Skeletal muscle tissue (tissue), 4 donors: Measurements from ENCODE around the gene PLAAT4. TPM values are rescaled to one million over a fixed set of nuclear protein-coding genes. Genes with fewer than 3 reads are reported as not detected.
A peak's percentile ranks its signal among the peaks of the same experiment; 100 is the strongest.
"Not testable (repeated sequence)": the region's sequence is repeated elsewhere in the genome, so short reads cannot be mapped to it uniquely, and the experiment has no call there.

Source experiments
- H3K27ac ChIP-seq: one replicate; pipeline ENCODE4 v1.7.0; 2013; ENCODE audit warnings: mild to moderate bottlenecking, low read depth, low read length, inconsistent platforms
- H3K27me3 ChIP-seq, 3 donors: one replicate each; pipeline ENCODE4 v1.7.0; 2013; ENCODE audit warnings: low read length in 3 of 3; ENCODE audit not compliant: control insufficient read depth in 3 of 3, insufficient read depth in 3 of 3
- H3K36me3 ChIP-seq, 3 donors: one replicate each; pipeline ENCODE4 v1.7.0; 2013; ENCODE audit warnings: low read length in 3 of 3; ENCODE audit not compliant: control insufficient read depth in 3 of 3, insufficient read depth in 3 of 3
- H3K4me1 ChIP-seq, 3 donors: one replicate each; pipeline ENCODE4 v1.7.0; 2013; ENCODE audit warnings: low read length in 3 of 3, mild to moderate bottlenecking in 3 of 3; ENCODE audit not compliant: control insufficient read depth in 3 of 3, insufficient read depth in 3 of 3
- H3K4me3 ChIP-seq, 3 donors: one replicate each; pipeline ENCODE4 v1.7.0; 2013; ENCODE audit warnings: low read length in 3 of 3
- H3K9ac ChIP-seq, 3 donors: one replicate each; pipeline ENCODE4 v1.7.0; 2013; ENCODE audit warnings: low read length in 3 of 3, mild to moderate bottlenecking in 3 of 3, moderate library complexity in 2 of 3, low read depth in 1 of 3
- H3K9me3 ChIP-seq, 3 donors: one replicate each; pipeline ENCODE4 v1.7.0; 2013; ENCODE audit warnings: low read length in 3 of 3; ENCODE audit not compliant: control insufficient read depth in 3 of 3
- total RNA-seq: library from RNA; depleted of rRNA; stranded (reverse); fragments of >200 nt; gene quantifications from one replicate; pipeline ENCODE4 v1.2.3, GENCODE V29; 2014
- donor health status: Osteomylitis.

PLAAT4 gene
- total RNA-seq, 1 donor from 2014 or later: 6.3 TPM

DNA sequence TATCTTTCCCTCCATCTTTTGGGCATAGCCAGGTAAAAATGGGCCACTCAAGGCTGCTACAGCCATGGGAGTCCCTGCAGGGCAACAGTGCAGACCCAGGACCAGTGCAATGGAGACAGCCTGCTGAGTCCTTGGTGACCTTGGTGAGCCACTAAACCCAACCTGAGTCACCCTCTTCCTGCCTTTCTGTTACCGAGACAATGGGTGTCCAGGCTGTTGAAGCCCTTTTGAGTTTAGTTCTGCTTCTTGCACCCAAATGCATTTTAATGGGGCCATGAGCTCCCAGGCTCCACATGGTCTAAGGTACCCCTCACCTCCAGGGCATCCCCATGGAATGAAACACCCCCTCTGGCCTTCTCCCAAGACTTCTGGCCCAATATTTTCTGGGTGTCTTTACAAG lies 874 bp upstream of the PLAAT4 start:
- no peaks in the 10 kb centered on the region for H3K27me3 ChIP-seq
- peaks cover 18 to 28% (median 24%) of the 10 kb centered on the region in 3 donors for H3K4me1 ChIP-seq
- no peaks in the 10 kb centered on the region for H3K9me3 ChIP-seq
- no peak overlapping the region for H3K4me3 ChIP-seq
- no peaks in the 10 kb centered on the region for H3K36me3 ChIP-seq
- H3K27ac ChIP-seq: no peak overlapping the region
- H3K9ac ChIP-seq: no peak overlapping the region

DNA sequence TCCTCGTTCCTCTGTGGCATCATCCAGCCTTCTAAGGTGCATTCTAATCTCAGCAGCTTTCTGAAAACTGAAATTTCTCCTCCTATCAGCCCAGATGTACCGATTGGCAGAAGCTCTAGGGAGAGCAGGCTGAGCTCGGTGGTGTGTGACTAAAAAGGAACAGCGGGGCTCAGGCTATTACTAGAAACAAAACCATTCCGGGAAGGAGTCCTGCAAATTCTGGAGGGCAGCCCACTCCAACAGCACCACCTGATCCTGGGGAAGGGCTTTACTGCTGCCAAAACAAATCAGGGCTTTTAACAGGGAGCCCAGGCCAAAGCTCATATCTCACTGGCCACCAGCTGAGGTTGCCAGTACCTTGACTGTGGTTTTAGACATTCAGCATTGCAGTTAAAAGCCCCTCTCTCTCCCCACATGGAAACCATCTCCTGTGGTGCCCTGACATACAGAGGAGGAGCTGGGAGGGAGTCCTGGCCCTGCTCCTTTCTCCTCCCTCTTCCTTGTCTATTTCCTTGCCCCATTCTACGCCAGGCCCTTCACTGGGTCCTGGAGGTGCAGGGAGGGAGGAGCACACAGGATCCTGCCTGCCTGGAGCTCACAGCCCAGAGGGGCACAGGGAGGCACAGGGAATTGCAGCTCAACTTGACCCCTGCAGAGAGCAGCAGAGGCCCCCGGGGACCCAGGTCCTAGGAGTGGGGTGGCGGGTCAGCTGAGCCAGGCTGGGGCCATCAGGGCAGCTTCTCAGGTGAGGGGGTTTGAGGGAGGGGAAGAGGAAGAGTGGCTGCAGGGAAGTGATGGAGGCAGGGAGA lies 889 bp downstream of the PLAAT4 start:
- Histone ChIP-seq H3K9ac (peak overlapping the region; percentile 69 to 81 (median 80)), H3K36me3 (no peaks in the 10 kb centered on the region)

DNA sequence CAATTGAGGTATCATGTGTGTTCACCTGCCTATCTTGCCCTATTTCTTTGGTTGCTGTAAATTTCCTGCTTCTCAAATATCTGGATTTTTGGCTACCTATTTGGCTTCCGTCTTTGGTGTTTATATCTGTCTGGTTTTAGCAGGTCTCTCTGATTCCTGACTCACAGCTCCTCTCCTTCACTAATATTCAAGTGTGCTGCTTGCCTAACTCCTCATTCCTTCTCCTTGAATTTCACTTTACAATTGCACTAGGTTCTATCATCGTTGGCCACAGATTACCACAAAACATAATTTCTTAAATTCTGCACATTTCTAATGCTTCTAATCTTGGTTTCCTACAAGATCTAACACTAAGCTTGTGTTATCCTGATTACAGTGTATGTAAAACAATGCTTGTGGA lies 5.9 kb downstream of the PLAAT4 start:
- not testable (repeated sequence) for H3K27me3 ChIP-seq, H3K4me3 ChIP-seq, H3K27ac ChIP-seq, H3K9me3 ChIP-seq, H3K9ac ChIP-seq
- Histone ChIP-seq H3K4me1 (peaks cover 10 to 14% (median 11%) of the 10 kb centered on the region in 3 donors), H3K36me3 (peaks cover 0 to 12% (median 0%) of the 10 kb centered on the region in 3 donors)

More for the DNA sequence above, 889 bp downstream of the PLAAT4 start:
- H3K27ac ChIP-seq: peak overlapping the region; percentile 88
- no peaks in the 10 kb centered on the region for H3K9me3 ChIP-seq
- no peaks in the 10 kb centered on the region for H3K27me3 ChIP-seq
- H3K4me1 ChIP-seq: peaks cover 18 to 28% (median 24%) of the 10 kb centered on the region in 3 donors
- peak overlapping the region; percentile 71 to 82 (median 78) for H3K4me3 ChIP-seq

DNA sequence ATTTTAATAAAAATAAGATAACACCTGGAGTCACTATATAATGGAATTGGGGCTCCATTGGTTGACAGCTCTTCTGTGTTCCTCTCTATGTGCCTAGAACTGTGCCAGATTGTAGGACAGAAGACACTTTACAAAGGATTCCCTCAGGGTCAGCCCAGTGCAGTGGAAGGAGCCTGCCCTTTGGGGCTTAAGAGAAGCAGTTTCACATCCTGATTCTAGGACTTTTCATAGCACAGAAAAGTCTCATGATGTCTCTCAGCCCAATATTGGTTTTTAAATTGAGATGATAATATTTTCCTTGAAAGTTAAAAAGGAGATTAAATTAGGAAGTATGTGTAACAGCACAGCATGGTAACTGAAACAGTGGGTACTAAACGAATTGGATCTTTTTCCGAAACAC lies 7.1 kb downstream of the PLAAT4 start:
- peaks cover 0 to 2% (median 0%) of the 10 kb centered on the region in 3 donors for H3K4me1 ChIP-seq
- H3K9me3 ChIP-seq: no peaks in the 10 kb centered on the region
- peaks cover 0 to 12% (median 0%) of the 10 kb centered on the region in 3 donors for H3K36me3 ChIP-seq
- no peak overlapping the region for H3K27ac ChIP-seq
- H3K4me3 ChIP-seq: no peak overlapping the region
- H3K27me3 ChIP-seq: no peaks in the 10 kb centered on the region
- no peak overlapping the region for H3K9ac ChIP-seq

DNA sequence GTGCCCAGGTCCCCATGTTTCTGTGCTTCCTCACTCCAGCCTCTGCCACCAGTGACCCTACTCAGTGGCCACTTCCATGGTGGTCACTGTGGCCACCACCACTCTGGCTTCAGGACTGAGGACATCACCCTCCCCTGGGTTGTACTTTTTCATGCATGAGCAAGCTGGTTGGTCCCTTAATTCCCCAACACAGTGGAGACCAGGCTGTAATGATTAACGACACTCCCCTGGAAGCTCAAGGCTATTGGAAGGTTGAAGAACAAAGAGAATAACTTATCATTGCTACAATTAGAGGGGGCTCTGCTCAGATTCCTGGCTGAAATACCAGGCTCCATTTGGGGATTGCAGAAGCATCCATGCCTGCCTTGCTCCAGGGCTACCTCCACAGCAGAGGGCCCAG lies 10.5 kb downstream of the PLAAT4 start:
- Histone ChIP-seq H3K9ac (no peak overlapping the region), H3K4me3 (no peak overlapping the region), H3K9me3 (no peaks in the 10 kb centered on the region), H3K27me3 (no peaks in the 10 kb centered on the region), H3K27ac (no peak overlapping the region), H3K4me1 (peaks cover 4 to 7% (median 5%) of the 10 kb centered on the region in 3 donors), H3K36me3 (peaks cover 0 to 12% (median 0%) of the 10 kb centered on the region in 3 donors)

DNA sequence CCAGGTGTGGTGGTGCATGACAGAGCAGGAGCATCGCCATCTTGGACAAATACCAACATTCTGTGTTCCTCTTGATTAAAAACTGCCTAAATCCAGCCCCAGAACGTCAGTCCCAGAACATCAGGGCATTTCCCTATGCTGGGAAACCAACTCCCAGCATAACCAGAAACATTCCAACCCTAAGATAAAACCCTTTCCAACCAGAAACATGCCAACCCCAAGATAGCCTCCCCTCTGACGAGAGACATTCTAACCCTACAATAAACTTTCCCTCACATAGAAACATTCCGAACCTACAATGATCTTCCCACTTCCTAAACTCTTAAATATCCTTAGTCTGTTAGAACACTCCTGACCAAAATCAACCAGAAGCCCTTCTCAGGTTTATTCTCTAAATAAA lies 11.6 kb downstream of the PLAAT4 start:
- Histone ChIP-seq H3K9me3 (no peaks in the 10 kb centered on the region), H3K27ac (no peak overlapping the region), H3K36me3 (peaks cover 0 to 12% (median 0%) of the 10 kb centered on the region in 3 donors), H3K27me3 (no peaks in the 10 kb centered on the region), H3K9ac (no peak overlapping the region), H3K4me1 (peaks cover 4 to 7% (median 6%) of the 10 kb centered on the region in 3 donors), H3K4me3 (no peak overlapping the region)

DNA sequence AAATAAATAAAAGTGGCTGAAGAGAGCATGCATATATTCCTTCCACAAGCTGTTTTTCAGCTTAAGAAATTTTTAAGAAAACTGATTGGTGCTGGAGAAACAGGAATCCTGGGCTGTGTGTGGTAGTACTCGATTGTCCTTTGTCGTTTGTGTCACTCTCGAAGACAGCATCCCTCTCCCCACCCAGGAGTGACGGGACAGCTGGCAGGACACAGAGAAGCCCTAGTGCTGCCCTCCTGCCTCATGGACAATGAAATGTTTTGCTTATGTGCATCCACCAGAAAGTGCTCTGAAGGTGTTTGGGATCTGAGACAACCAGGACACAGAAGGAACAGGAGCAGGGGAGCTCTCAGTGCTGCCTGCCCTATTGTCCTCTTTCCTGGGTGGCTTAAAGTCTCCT lies 12.8 kb downstream of the PLAAT4 start:
- no peaks in the 10 kb centered on the region for H3K9me3 ChIP-seq
- no peaks in the 10 kb centered on the region for H3K27me3 ChIP-seq
- H3K27ac ChIP-seq: no peak overlapping the region
- H3K9ac ChIP-seq: no peak overlapping the region
- H3K4me3 ChIP-seq: no peak overlapping the region
- H3K4me1 ChIP-seq: peaks cover 6 to 7% (median 7%) of the 10 kb centered on the region in 3 donors
- peaks cover 0 to 12% (median 0%) of the 10 kb centered on the region in 3 donors for H3K36me3 ChIP-seq

DNA sequence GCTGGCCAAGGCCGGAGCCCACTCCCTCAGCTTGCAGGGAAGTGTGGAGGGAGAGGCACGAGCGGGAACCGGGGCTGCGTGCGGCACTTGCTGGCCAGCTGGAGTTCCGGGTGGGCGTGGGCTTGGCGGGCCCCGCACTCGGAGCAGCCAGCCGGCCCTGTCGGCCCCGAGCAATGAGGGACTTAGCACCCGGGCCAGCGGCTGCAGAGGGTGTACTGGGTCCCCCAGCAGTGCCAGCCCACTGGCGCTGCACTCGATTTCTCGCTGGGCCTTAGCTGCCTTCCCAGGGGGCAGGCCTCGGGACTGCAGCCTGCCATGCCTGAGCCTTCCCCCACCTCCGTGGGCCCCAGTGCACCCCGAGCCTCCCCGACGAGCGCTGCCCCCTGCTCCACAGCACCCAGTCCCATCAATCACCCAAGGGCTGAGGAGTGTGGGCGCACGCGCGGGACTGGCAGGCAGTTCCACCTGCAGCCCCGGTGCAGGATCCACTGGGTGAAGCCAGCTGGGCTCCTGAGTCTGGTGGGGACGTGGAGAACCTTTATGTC lies 13.6 kb downstream of the PLAAT4 start:
- not testable (repeated sequence) for H3K9me3 ChIP-seq, H3K27ac ChIP-seq, H3K4me3 ChIP-seq, H3K4me1 ChIP-seq, H3K9ac ChIP-seq, H3K27me3 ChIP-seq, H3K36me3 ChIP-seq

DNA sequence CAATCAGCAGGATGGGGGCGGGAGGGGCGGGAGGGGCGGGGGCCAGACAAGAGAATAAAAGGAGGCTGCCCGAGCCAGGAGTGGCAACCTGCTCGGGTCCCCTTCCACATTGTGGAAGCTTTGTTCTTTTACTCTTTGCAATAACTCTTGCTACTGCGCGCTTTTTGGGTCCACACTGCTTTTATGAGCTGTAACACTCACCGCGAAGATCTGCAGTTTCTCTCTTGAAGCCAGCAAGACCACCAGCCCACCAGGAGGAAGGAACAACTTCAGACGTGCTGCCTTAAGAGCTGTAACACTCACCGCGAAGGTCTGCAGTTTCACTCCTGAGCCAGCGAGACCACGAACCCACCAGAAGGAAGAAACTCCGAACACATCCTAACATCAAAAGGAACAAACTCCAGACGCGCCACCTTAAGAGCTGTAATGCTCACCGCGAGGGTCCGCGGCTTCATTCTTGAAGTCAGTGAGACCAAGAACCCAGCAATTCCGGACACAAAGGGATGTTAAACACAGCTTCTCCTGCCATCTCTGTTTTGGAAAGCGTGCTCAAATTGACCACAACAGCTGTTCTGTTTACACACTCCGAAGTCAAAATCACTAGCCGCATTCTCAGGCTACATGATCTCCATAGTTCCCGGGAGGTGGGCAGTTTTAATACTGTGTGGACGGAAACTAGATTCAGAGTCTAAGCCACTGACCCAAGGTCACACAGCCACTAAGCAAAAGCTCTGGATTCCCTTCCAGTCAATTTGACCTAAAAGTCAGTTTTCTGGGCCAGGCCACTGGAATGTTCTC lies 14.7 kb downstream of the PLAAT4 start:
- peaks cover 6 to 7% (median 7%) of the 10 kb centered on the region in 3 donors for H3K4me1 ChIP-seq
- H3K27ac ChIP-seq: no peak overlapping the region
- no peaks in the 10 kb centered on the region for H3K9me3 ChIP-seq
- no peaks in the 10 kb centered on the region for H3K36me3 ChIP-seq
- no peaks in the 10 kb centered on the region for H3K27me3 ChIP-seq
- peak overlapping the region in 2 of 3 donors; percentile 48 to 58 for H3K4me3 ChIP-seq
- H3K9ac ChIP-seq: peak overlapping the region in 2 of 3 donors; percentile 32 to 45
